ENCODE data around the gene PTPRG.

DNA sequence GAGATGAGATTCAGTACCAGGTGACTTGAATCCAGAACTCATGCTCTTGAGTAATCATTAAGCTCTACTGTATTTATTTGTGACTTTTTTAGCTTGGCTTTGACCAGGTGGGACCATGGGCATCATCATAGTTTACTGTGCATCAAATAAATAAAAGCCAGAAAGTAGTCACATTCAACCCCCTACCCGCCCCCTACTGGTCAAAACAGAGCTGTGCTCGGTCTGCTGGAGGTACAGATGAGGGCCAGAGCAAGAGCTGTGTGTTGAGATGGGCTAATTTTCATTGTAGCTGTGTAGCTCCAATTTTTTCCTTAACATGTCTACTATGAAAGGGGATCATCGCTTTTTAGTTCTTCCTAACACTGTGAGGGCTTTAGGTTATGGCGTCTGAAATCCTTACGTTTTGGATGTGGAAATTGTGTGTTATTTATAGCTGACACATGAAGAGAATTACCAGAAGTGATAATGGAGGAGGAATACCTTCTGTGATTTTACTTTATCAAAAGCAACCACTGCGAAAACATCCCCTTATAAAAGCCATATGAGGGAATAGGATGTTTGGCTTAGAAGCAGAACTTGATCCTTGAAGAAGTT is 375.1 kb downstream of the PTPRG start:
- TF ChIP-seq RXRA (IDR thresholded peaks at IDR 0.05) (no peak), TAF1 (conservative IDR thresholded peaks at IDR 0.05) (no peak), CTCF (IDR thresholded peaks at IDR 0.05; ENCODE audit: low read depth, low read length, missing input control) (peak; percentile 52), ZBTB33 (IDR thresholded peaks at IDR 0.05) (no peak), YY1 (IDR thresholded peaks at IDR 0.05) (no peak), HNF4G (IDR thresholded peaks at IDR 0.05) (no peak), ATF3 (IDR thresholded peaks at IDR 0.05) (no peak), MAX (IDR thresholded peaks at IDR 0.05) (no peak), EGR1 (IDR thresholded peaks at IDR 0.05; ENCODE audit: low read depth in 2 of 2) (no peak), HNF4A (conservative IDR thresholded peaks at IDR 0.05) (no peak), RAD21 (IDR thresholded peaks at IDR 0.05) (peak; percentile 63 to 82), JUND (IDR thresholded peaks at IDR 0.05) (no peak), SP1 (IDR thresholded peaks at IDR 0.05) (no peak)
- TF ChIP-seq, protein P1, sequence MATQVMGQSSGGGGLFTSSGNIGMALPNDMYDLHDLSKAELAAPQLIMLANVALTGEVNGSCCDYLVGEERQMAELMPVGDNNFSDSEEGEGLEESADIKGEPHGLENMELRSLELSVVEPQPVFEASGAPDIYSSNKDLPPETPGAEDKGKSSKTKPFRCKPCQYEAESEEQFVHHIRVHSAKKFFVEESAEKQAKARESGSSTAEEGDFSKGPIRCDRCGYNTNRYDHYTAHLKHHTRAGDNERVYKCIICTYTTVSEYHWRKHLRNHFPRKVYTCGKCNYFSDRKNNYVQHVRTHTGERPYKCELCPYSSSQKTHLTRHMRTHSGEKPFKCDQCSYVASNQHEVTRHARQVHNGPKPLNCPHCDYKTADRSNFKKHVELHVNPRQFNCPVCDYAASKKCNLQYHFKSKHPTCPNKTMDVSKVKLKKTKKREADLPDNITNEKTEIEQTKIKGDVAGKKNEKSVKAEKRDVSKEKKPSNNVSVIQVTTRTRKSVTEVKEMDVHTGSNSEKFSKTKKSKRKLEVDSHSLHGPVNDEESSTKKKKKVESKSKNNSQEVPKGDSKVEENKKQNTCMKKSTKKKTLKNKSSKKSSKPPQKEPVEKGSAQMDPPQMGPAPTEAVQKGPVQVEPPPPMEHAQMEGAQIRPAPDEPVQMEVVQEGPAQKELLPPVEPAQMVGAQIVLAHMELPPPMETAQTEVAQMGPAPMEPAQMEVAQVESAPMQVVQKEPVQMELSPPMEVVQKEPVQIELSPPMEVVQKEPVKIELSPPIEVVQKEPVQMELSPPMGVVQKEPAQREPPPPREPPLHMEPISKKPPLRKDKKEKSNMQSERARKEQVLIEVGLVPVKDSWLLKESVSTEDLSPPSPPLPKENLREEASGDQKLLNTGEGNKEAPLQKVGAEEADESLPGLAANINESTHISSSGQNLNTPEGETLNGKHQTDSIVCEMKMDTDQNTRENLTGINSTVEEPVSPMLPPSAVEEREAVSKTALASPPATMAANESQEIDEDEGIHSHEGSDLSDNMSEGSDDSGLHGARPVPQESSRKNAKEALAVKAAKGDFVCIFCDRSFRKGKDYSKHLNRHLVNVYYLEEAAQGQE (IDR thresholded peaks at IDR 0.05), result no peak

All from liver (tissue), 3 donors.